ENCODE results near the gene TGFB3. TPM values are rescaled to one million over a fixed set of nuclear protein-coding genes. Genes with fewer than 3 reads are reported as not detected.

Gene TGFB3
- total RNA-seq, 6 experiments from 2014 or later: 4.3 to 60.1 (median 6.5) TPM

DNA sequence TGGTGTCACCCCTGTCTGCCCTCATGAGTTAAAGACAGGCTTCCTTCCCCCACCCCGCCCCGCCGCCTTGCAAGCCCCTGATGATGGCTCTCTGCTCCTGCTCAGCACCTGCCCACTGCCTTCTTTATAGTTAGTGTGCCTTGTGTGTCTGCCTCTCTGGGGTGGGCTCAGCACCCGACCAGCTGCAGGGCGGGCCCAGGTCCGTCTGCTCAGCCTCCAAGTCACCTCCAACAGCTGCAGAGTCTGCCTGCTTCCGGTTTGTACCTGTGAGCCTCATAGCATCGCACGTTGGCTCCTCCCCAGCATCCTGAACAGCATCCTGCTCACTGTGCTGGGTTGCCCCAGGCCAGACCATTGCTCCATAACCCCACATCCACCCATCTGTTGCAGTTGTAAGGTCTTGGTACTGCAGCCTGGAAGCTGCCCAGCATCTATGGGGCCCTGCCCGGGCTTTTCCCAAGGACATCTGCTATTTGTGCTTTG, 3.5 kb downstream of the TGFB3 start:
- Histone ChIP-seq H3K4me1 (peaks cover 0 to 17% (median 5%) of the 10 kb centered on the region in 4 donors), H3K27ac (no peak overlapping the region), H3K36me3 (no peaks in the 10 kb centered on the region), H3K27me3 (no peaks in the 10 kb centered on the region), H3K4me3 (peak overlapping the region in 1 of 3 donors; percentile 12), H3K9me3 (no peaks in the 10 kb centered on the region)
- DNase-seq (no peak), ATAC-seq (no peak)
- 76% methylated on average over 5 of the region's 10 CpGs for WGBS (ENCODE audit: insufficient coverage, low coverage, low lambda C conversion rate, missing lambda C conversion rate)
- intact Hi-C loops (cut with DNase I): loop anchor here (5.0 to 10.0 kb wide), 2 partner anchors 71 to 273 kb away; no protein-coding TSS in a partner anchor
- TF ChIP-seq, protein P1, sequence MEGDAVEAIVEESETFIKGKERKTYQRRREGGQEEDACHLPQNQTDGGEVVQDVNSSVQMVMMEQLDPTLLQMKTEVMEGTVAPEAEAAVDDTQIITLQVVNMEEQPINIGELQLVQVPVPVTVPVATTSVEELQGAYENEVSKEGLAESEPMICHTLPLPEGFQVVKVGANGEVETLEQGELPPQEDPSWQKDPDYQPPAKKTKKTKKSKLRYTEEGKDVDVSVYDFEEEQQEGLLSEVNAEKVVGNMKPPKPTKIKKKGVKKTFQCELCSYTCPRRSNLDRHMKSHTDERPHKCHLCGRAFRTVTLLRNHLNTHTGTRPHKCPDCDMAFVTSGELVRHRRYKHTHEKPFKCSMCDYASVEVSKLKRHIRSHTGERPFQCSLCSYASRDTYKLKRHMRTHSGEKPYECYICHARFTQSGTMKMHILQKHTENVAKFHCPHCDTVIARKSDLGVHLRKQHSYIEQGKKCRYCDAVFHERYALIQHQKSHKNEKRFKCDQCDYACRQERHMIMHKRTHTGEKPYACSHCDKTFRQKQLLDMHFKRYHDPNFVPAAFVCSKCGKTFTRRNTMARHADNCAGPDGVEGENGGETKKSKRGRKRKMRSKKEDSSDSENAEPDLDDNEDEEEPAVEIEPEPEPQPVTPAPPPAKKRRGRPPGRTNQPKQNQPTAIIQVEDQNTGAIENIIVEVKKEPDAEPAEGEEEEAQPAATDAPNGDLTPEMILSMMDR (IDR thresholded peaks at IDR 0.05): no peak
- no peak for TF ChIP-seq POLR2A (IDR thresholded peaks at IDR 0.05)

GRCh38 chr14:75977582-75977943, 4.2 kb downstream of the TGFB3 start:
- no peak for TF ChIP-seq POLR2A (IDR thresholded peaks at IDR 0.05)
- TF ChIP-seq, protein P1 (IDR thresholded peaks at IDR 0.05): no peak
- H3K27ac ChIP-seq: no peak overlapping the region
- intact Hi-C loops (cut with DNase I): loop anchor here (5.0 to 10.0 kb wide), 2 partner anchors 70 to 273 kb away; no protein-coding TSS in a partner anchor
- WGBS (ENCODE audit: insufficient coverage, low coverage, low lambda C conversion rate, missing lambda C conversion rate): 20% methylated on average over 3 of the region's 3 CpGs
- H3K9me3 ChIP-seq: no peaks in the 10 kb centered on the region
- ATAC-seq (peak in 2 of 4 donors; percentile 23 to 27), DNase-seq (no peak)
- H3K36me3 ChIP-seq: no peaks in the 10 kb centered on the region
- no peak overlapping the region for H3K4me3 ChIP-seq
- peaks cover 0 to 17% (median 5%) of the 10 kb centered on the region in 4 donors for H3K4me1 ChIP-seq
- H3K27me3 ChIP-seq: no peaks in the 10 kb centered on the region

DNA sequence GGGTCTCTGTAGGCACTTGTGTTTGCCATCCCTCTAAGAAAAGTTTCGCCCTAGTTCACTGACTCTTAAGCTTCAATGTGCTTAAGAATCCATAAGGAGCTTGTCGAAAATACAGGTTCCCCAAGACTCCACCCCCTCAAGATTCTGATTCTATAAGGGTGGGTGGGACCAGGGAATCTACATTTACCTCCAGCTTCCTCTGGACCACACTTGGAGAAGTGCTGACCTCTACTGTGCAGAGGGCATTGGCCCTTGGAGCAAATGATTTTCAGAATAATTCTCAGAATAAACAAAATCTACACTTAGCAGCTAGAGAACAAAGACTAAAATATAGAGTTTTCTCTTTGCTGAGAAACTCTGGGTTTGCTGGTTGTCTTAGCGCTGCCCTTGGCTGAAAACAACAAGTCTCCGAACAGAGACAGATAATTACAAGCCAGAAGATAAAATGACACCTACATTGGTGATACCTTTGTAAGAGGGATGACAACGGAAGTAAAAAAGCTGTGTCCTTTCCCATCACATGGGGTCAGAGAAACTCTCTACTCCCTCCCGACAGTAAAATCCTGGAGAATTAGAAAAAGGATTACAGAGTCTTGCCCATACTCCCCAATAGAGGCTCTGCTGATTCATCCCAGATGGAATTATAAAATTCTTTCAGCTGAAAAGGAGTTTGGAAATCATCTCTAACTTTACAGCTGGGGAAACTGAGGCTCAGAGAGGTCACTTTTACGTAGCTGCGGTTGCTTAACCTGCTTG, 4.8 kb downstream of the TGFB3 start:
- intact Hi-C loops (cut with DNase I): loop anchor here (5.0 to 10.0 kb wide), 2 partner anchors 70 to 272 kb away; no protein-coding TSS in a partner anchor
- Histone ChIP-seq H3K9me3 (no peaks in the 10 kb centered on the region), H3K36me3 (no peaks in the 10 kb centered on the region), H3K4me1 (peaks cover 0 to 17% (median 5%) of the 10 kb centered on the region in 4 donors), H3K27ac (no peak overlapping the region), H3K27me3 (no peaks in the 10 kb centered on the region), H3K4me3 (no peak overlapping the region)
- ATAC-seq (no peak), DNase-seq (no peak)
- no peak for TF ChIP-seq POLR2A (IDR thresholded peaks at IDR 0.05)
- TF ChIP-seq, protein P1 (IDR thresholded peaks at IDR 0.05): no peak
- WGBS (ENCODE audit: insufficient coverage, low coverage, low lambda C conversion rate, missing lambda C conversion rate): 43% methylated on average over 7 of the region's 8 CpGs

- Histone ChIP-seq H3K36me3 (peaks cover 0 to 6% (median 0%) of the 10 kb centered on the region in 4 donors), H3K4me3 (no peak overlapping the region), H3K27ac (no peak overlapping the region), H3K27me3 (no peaks in the 10 kb centered on the region), H3K4me1 (peaks cover 0 to 11% (median 4%) of the 10 kb centered on the region in 4 donors), H3K9me3 (no peaks in the 10 kb centered on the region)
- no peak for DNase-seq
- 42% methylated on average over 5 of the region's 7 CpGs for WGBS (ENCODE audit: insufficient coverage, low coverage, low lambda C conversion rate, missing lambda C conversion rate)
- ATAC-seq: no peak
- no peak for TF ChIP-seq POLR2A (IDR thresholded peaks at IDR 0.05)
- TF ChIP-seq, protein P1 (IDR thresholded peaks at IDR 0.05): no peak
- intact Hi-C loops (cut with DNase I): loop anchor here in 1 of 2 donors (10.0 kb wide), 1 partner anchor 268 kb away; no protein-coding TSS in a partner anchor
Measured at GRCh38 chr14:75972801-75973421, 8.9 kb downstream of the TGFB3 start.
